Activated T-cell treated with anti-CD3 and anti-CD28 coated beads, Interleukin-2, amount 50 U/mL, for 4 hours (primary cell): ENCODE data around the gene SMYD3. TPM values are rescaled to one million over a fixed set of nuclear protein-coding genes. Genes with fewer than 3 reads are reported as not detected.
"Not testable (repeated sequence)": the region's sequence is repeated elsewhere in the genome, so short reads cannot be mapped to it uniquely, and the experiment has no call there.

Experiments used
- ATAC-seq, 2 donors: fragments of 200-7000 bp; cut with Tn5 transposase; one replicate each; pipeline ENCODE4 v1.10.0; 2021
- DNase-seq: peaks from one replicate; pipeline ENCODE4 v3.0.0-alpha.2; 2020
- H3K27me3 Mint-ChIP-seq: one replicate; pipeline ENCODE4 v1.8.0; 2021; ENCODE audit warnings: low read depth, mixed read lengths
- H3K36me3 Mint-ChIP-seq: one replicate; pipeline ENCODE4 v1.8.0; 2022; ENCODE audit warnings: mixed read lengths; ENCODE audit not compliant: insufficient read depth
- H3K4me1 Mint-ChIP-seq: one replicate; pipeline ENCODE4 v1.8.0; 2021; ENCODE audit warnings: low read depth, mixed read lengths
- H3K4me3 Mint-ChIP-seq: one replicate; pipeline ENCODE4 v1.8.0; 2021; ENCODE audit warnings: mild to moderate bottlenecking, moderate library complexity, mixed read lengths
- H3K9me3 Mint-ChIP-seq: one replicate; pipeline ENCODE4 v1.8.0; 2021; ENCODE audit warnings: mixed read lengths
- total RNA-seq, 3 donors: library from RNA; stranded (reverse); gene quantifications; one replicate each; pipeline ENCODE4 v1.2.1, GENCODE V29; 2021

SMYD3 gene
- total RNA-seq, 3 donors from 2014 or later, result 10.7 to 13.0 (median 11.9) TPM

DNA sequence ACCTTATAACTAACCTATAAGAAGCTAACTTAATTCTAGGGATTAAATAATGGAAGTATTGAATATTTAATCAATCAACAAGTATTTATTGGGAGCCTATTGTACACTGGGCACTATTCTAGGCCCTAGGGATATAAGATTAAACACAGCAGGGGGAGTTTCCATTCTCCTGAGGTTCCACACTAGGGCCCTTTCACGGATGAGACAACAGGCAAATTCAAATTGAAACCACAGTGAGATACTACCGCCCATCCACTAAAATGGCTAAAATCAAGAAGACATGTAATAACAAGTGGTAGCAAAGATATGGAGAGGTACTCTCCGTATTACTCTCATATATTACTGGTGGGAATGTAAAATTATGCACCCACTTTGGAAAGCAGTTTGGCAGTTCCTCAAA is 677.9 kb downstream of the SMYD3 start:
- Mint-ChIP-seq H3K4me1 (no peaks in the 10 kb centered on the region), H3K27me3 (no peaks in the 10 kb centered on the region), H3K36me3 (peaks cover 20% of the 10 kb centered on the region), H3K9me3 (peaks cover under 1% of the 10 kb centered on the region), H3K4me3 (no peak overlapping the region)
- no peak for DNase-seq
- ATAC-seq, result no peak

DNA sequence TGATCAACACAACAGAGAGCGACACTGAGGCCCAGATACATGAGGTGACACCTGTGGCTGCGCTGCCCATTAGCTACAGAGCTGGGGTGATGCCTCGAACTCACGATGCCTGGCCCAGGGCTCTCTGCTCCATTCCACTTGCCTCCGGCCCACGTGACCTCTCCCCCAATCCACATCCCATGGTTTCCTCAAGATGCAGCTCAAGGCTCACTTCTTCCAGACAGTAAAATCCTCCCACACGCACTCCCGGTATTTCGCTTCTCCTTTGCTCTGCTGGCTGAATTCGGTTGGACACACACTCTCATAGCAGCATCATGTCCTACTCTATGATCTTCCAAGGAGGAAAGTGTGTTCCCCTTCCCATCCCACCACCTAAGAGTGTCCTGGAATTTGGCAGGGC is 679.8 kb downstream of the SMYD3 start:
- no peaks in the 10 kb centered on the region for H3K27me3 Mint-ChIP-seq
- DNase-seq (no peak), ATAC-seq (no peak)
- H3K9me3 Mint-ChIP-seq, result peaks cover 8% of the 10 kb centered on the region
- no peak overlapping the region for H3K4me3 Mint-ChIP-seq
- H3K36me3 Mint-ChIP-seq, result peaks cover 25% of the 10 kb centered on the region
- H3K4me1 Mint-ChIP-seq, result no peaks in the 10 kb centered on the region

DNA sequence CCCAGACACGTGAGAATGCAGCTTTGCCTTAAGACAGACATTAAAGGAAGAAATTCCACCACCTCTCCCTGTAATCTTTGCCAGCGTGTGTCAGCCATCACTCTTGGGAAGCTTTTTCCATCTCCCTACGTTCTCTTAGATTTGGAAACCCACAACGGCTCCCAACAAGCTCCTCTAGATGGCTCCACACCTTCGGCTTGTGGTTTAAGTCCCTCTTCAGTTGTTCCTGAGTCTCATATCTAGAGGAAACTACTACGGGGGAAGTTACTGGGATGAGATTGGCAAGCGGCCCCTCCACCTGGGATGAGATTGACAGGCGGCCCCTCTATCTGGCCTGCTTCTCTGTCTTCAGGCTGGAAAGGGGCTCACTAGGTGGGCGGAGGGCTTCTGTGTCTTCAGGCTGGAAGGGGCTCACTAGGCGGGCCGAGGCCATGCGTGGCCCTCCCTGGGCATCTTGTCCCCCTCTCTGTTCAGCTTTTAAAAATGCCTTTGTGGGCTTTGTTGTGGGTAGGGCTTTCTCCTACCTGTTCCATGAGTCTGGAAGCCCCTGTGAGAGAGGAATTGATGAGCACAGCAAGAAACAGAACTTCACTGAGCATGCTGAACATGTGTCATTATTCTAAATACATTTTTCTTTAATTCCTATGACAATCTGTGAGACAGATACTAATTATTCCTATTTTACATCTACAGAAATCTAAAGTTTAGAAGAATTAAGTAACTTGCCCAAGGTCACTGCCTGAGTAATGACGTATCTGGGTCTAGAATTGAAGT is 681.8 kb downstream of the SMYD3 start:
- peaks cover 16% of the 10 kb centered on the region for H3K36me3 Mint-ChIP-seq
- DNase-seq, result no peak
- H3K4me1 Mint-ChIP-seq, result no peaks in the 10 kb centered on the region
- H3K27me3 Mint-ChIP-seq, result no peaks in the 10 kb centered on the region
- ATAC-seq, result no peak
- peaks cover 8% of the 10 kb centered on the region for H3K9me3 Mint-ChIP-seq
- no peak overlapping the region for H3K4me3 Mint-ChIP-seq

DNA sequence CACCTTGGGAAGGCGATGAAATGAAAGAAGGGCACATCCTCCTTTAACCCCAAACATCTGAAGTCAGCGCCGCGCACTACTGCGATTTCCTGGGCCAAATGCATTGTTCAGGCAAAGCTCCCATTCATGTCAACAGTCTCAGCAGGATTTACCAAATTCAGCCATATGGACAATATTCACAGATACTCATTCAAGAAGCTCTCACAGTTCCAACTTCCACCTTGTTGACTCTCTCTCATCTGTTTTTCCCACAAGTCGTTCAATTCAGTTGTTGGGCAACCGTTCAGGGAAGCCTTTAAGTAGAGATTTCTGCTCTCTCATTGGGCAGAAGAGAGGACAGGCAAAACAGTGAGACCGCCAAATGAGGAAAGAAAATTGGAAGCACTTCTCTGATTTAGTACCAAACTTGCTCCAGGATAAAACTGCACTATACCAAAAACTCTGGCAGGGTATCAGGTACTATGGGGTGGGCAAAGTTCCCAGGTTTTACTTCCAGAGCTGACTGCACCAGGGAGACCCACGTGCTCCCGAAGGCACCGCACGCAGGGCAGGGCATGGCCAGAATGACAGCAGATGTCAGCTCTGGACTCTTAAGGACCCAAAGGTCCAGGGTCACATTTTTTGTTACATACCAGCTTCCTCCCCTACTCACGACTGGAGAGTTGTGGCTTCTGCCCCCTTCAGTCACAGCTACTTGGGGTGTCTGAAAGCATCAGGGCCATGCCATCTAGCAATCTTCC is 683.5 kb downstream of the SMYD3 start:
- no peaks in the 10 kb centered on the region for H3K4me1 Mint-ChIP-seq
- DNase-seq (no peak), ATAC-seq (no peak)
- no peaks in the 10 kb centered on the region for H3K27me3 Mint-ChIP-seq
- H3K4me3 Mint-ChIP-seq, result no peak overlapping the region
- H3K36me3 Mint-ChIP-seq, result peaks cover 12% of the 10 kb centered on the region
- H3K9me3 Mint-ChIP-seq, result peaks cover 8% of the 10 kb centered on the region

DNA sequence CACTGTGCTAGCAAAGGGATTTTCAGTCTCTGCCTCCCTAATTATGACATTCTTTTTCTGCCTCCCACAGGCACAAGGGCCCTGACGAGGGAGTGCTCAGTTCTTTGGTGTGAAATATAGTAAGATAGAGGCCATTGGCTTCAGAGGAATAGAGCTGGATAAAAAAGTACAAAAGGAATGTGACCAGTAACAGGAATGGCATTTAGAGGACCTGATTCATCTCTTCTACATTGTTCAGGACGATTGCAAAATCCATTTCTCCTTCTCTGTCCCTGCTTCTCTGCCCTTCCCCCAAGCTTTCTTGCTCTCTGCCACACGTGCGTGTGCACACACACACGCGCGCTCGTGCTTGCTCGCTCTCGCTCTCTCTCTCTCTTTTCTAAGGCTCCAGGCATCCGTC is 684.1 kb downstream of the SMYD3 start:
- Mint-ChIP-seq H3K9me3 (peaks cover 8% of the 10 kb centered on the region), H3K4me3 (no peak overlapping the region), H3K4me1 (no peaks in the 10 kb centered on the region), H3K36me3 (peaks cover 12% of the 10 kb centered on the region), H3K27me3 (no peaks in the 10 kb centered on the region)
- DNase-seq (no peak), ATAC-seq (no peak)

DNA sequence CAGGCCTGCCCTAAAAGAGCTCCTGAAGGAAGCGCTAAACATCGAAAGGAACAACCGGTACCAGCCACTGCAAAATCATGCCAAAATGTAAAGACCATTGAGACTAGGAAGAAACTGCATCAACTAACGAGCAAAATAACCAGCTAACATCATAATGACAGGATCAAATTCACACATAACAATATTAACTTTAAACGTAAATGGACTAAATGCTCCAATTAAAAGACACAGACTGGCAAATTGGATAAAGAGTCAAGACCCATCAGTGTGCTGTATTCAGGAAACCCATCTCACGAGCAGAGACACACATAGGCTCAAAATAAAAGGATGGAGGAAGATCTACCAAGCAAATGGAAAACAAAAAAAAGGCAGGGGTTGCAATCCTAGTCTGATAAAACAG is 688.7 kb downstream of the SMYD3 start:
- DNase-seq, ATAC-seq, H3K9me3 Mint-ChIP-seq, H3K27me3 Mint-ChIP-seq, H3K4me1 Mint-ChIP-seq, H3K36me3 Mint-ChIP-seq, H3K4me3 Mint-ChIP-seq: not testable (repeated sequence)

DNA sequence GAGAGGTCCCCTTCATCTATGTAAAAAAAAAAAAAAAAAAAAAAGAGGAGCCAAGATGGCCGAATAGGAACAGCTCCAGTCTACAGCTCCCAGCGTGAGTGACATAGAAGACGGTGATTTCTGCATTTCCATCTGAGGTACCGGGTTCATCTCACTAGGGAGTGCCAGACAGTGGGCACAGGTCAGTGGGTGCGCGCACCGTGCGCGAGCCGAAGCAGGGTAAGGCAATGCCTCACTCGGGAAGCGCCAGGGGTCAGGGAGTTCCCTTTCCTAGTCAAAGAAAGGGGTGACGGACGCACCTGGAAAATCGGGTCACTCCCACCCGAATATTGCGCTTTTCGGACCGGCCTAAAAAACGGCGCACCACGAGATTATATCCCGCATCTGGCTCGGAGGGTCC is 690.6 kb downstream of the SMYD3 start:
- not testable (repeated sequence) for DNase-seq, H3K27me3 Mint-ChIP-seq, H3K36me3 Mint-ChIP-seq, ATAC-seq, H3K4me1 Mint-ChIP-seq, H3K4me3 Mint-ChIP-seq, H3K9me3 Mint-ChIP-seq

DNA sequence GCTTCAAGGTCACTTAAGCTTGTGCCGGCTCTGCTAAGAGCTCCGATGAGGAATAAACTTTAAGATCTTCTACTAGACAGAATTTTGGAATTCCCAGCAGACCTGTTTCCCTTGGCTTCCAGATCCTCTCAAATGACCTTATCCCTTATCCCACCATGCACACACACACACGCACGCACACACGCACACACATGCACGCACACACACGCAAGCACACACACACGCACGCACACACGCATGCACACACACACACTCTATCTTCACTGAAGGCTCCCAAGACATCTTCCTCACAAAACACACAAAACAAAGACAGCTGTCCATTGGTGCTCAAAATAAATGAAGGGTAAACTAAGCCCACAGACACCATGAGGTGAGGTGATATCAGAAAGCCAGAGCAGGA is 692.4 kb downstream of the SMYD3 start:
- H3K9me3 Mint-ChIP-seq, result no peaks in the 10 kb centered on the region
- no peaks in the 10 kb centered on the region for H3K27me3 Mint-ChIP-seq
- no peaks in the 10 kb centered on the region for H3K4me1 Mint-ChIP-seq
- peaks cover 7% of the 10 kb centered on the region for H3K36me3 Mint-ChIP-seq
- ATAC-seq (no peak), DNase-seq (no peak)
- no peak overlapping the region for H3K4me3 Mint-ChIP-seq

DNA sequence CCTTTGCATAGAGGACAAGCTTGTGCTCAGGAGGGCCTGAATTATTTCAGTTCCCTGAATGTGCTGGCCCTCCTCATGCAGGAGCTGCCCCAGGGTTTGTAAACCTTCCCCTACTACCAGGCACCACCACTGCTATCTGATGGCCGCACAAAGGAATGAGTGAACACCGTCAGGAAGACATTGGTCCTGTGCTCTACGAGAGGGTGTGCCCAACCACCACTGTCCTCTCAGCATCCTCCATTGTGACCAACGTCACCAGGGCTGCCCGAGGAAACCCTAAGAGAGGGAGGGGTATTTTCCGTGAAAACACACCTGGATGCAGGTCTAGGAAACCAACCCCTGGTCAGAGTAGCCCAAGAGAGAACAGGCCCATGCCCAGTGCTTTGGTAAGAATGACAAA is 694.8 kb downstream of the SMYD3 start:
- H3K4me3 Mint-ChIP-seq, result no peak overlapping the region
- ATAC-seq, result no peak
- peaks cover 7% of the 10 kb centered on the region for H3K36me3 Mint-ChIP-seq
- H3K9me3 Mint-ChIP-seq, result no peaks in the 10 kb centered on the region
- no peak for DNase-seq
- peaks cover 9% of the 10 kb centered on the region for H3K4me1 Mint-ChIP-seq
- H3K27me3 Mint-ChIP-seq, result no peaks in the 10 kb centered on the region

DNA sequence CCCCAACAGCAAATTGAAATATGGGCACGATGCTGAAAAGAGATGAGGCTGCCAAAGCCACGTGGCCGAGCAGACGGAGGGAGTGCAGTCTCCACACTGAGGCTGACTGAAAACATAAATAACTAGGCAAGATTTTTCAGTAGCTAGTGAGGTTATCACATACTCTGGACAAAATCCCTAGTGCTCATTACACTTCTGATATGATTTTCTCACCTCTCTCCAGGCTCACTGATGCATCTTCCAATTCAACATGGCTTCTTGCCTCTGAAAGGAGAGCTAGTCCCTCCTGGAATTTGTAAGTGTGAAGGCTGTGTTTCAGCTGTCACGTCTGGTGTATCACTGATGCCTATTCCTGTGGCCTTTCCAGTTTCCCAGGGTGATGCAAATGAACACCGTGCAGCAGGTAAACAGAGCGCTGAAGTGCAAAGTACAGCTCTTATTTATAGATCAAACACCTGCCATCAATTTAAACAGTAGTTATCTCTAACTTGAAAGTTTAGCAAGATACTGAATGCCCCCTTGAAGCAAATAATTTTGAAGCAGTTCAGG is 696.2 kb downstream of the SMYD3 start:
- Mint-ChIP-seq H3K4me1 (peaks cover 14% of the 10 kb centered on the region), H3K9me3 (no peaks in the 10 kb centered on the region), H3K4me3 (no peak overlapping the region), H3K36me3 (peaks cover 7% of the 10 kb centered on the region), H3K27me3 (no peaks in the 10 kb centered on the region)
- DNase-seq, result no peak
- ATAC-seq, result no peak

DNA sequence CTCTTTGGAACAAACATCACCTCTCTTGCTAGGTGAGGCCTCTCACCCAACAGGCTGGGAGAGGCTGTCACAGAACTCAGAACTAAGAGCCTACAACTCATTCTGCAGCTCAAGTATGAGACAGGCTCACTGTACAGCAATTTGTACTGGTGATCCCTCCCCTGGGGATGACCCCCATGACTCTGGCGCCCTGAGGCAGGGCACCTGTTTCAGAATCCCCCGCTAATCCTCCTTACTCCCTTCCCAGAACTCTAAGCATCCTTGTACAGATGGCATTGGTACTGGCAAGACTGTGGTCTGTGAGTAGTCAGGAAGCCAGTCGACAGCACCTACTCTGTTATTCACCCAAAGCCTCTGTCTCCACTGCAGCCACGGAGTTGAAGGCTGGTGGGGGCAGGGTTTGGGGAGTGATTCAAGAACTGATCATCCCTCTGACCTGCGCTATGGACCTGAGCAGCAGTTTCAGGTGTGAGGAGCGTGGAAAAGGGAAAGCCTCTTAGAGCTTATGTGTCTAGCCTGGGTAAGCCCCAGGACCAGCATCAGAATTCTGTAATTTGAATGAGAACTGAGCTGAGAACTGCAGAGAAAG is 696.8 kb downstream of the SMYD3 start:
- ATAC-seq (no peak), DNase-seq (no peak)
- H3K4me1 Mint-ChIP-seq, result peaks cover 14% of the 10 kb centered on the region
- no peaks in the 10 kb centered on the region for H3K27me3 Mint-ChIP-seq
- H3K36me3 Mint-ChIP-seq, result peaks cover 7% of the 10 kb centered on the region
- H3K4me3 Mint-ChIP-seq, result no peak overlapping the region
- H3K9me3 Mint-ChIP-seq, result no peaks in the 10 kb centered on the region

DNA sequence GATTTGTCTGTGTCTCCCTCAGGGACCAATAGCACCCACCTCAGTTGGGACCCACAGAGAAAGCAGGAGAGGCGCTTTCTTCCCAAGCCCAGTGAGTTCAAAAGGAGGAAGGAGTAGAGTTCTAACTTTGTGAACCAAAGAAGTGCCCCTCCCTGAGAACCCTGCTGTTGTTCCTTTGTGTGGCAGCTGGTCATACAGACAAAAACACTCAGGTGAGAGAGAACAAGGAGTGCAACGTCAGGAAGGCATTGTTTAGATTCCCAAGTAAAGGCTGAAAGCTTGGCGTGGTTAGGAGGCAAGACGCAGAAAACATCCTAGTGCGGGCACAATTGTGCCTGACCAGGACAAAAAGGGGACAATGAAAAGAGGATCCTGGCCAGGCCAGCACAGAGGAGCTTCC is 697.7 kb downstream of the SMYD3 start:
- Mint-ChIP-seq H3K4me3 (no peak overlapping the region), H3K27me3 (no peaks in the 10 kb centered on the region), H3K9me3 (no peaks in the 10 kb centered on the region), H3K36me3 (peaks cover 7% of the 10 kb centered on the region), H3K4me1 (peaks cover 14% of the 10 kb centered on the region)
- no peak for DNase-seq
- ATAC-seq, result no peak

DNA sequence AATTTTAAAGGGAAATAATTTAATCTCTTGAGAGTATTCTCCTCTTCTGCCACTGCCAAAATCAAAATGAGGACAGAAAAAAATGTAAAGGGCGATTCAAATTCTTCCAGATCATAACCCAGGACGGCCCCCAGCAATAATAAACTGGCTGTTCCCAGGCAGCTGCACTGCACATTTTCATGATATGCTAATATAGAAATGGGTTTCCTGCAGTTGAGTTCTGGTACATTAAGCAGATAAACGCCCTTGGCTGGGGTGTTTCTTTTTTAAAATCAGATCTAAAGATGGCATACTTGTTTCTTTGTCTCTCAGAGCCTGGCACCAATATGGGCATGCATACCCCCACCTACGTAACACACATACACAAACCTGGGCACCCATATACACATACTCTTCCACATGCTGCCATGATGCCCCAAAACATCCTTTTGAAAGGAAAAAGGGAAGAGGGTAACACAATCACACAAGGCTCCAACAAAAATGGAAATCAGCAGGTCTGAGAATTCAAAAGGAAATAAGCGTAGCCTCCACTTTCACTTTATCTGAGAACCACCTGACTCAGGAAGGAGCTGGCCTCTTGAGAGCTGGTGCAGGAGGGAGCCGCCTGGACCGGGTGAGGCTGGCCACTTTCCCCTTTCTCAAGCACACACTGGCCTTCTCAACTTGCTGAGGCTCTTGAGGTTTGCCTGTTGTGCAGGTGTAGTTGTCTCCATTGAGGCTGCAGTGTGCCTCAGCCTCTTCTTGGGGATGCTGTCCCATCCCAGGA is 698.9 kb downstream of the SMYD3 start:
- ATAC-seq (no peak), DNase-seq (no peak)
- Mint-ChIP-seq H3K36me3 (peaks cover 11% of the 10 kb centered on the region), H3K4me3 (no peak overlapping the region), H3K9me3 (no peaks in the 10 kb centered on the region), H3K4me1 (peaks cover 14% of the 10 kb centered on the region), H3K27me3 (no peaks in the 10 kb centered on the region)

DNA sequence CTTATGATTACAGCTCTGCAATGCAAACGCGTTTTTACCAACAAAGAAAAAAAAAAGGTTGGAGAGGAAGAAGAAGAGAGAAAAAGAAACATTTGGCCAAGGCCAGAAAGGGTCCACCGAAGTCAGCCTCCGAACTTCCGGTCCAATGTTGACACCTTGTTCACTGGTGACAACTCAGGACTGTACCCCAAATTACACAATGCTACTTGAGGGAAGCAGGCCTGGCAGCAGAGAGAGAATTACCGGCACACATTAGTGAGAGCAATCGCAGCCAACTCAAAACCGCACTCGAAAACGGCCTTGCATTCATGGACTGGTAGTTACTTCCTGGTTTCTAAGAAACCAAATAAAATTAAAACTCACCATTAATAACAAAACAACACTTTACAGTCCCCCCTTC is 699.8 kb downstream of the SMYD3 start:
- Mint-ChIP-seq H3K27me3 (no peaks in the 10 kb centered on the region), H3K4me3 (no peak overlapping the region), H3K4me1 (peaks cover 14% of the 10 kb centered on the region), H3K9me3 (no peaks in the 10 kb centered on the region), H3K36me3 (peaks cover 8% of the 10 kb centered on the region)
- DNase-seq (no peak), ATAC-seq (no peak)
